Body of pancreas (tissue), 4 donors: ENCODE measurements around the gene COL19A1. TPM values are rescaled to one million over a fixed set of nuclear protein-coding genes. Genes with fewer than 3 reads are reported as not detected.

Source experiments
- ATAC-seq: fragments of 150-250 bp; one replicate; pipeline ENCODE4 v1.9.1; 2016
- DNase-seq, 4 donors: peaks; one replicate each; pipeline ENCODE4 v3.0.0-alpha.2; 2019
- H3K27ac ChIP-seq, 4 donors: fragments of 200-600 bp; sonication (generic); 1 replicate in 3 of 4; 2 replicates in 1 of 4; pipeline versions ENCODE4 v1.5.1 to v1.6.1; 2016 to 2019; ENCODE audit warnings: mild to moderate bottlenecking in 1 of 4, mixed read lengths in 1 of 4, moderate library complexity in 1 of 4
- H3K27me3 ChIP-seq, 2 donors: fragments of 200-600 bp; sonication (generic); one replicate each; pipeline ENCODE4 v1.6.0; 2016; ENCODE audit warnings: mild to moderate bottlenecking in 1 of 2
- H3K36me3 ChIP-seq, 2 donors: fragments of 200-600 bp; sonication (generic); replicated peaks in 1 of 2; 2 replicates each; pipeline ENCODE4 v1.5.1; 2016; ENCODE audit warnings: low read depth in 2 of 2; ENCODE audit not compliant: insufficient read depth in 1 of 2
- H3K4me1 ChIP-seq: fragments of 200-600 bp; sonication (generic); one replicate; pipeline ENCODE4 v1.6.0; 2016
- H3K4me3 ChIP-seq, 2 donors: fragments of 200-600 bp; sonication (generic); 1 replicate in 1 of 2; 2 replicates in 1 of 2; pipeline ENCODE4 v1.5.1; 2016 to 2019
- H3K9me3 ChIP-seq, 3 donors: fragments of 200-600 bp; sonication (generic); 1 replicate in 2 of 3; 2 replicates in 1 of 3; pipeline ENCODE4 v1.5.1; 2016
- POLR2A ChIP-seq, 3 donors: fragments of 450-650 bp; IDR thresholded peaks; one replicate each; pipeline ENCODE4 v1.6.1; 2016; ENCODE audit warnings: antibody characterized with exemption in 3 of 3, mild to moderate bottlenecking in 2 of 3
- WGBS, 2 donors: methylation state at CpG; one replicate each; pipeline ENCODE4 v1.1.5; 2017; 5-methylcytosine and 5-hydroxymethylcytosine counted together
- intact Hi-C: fragments of 100-400 bp; cut with DNase I; formaldehyde crosslinking; loops from one replicate; pipeline ENCODE4 v1.15.1; 2023
- total RNA-seq, 2 donors: library from RNA; depleted of rRNA; stranded (reverse); fragments of >200 nt; gene quantifications; one replicate each; pipeline ENCODE4 v1.1.0, GENCODE V29; 2016
- TF ChIP-seq, protein P1 (sequence below), 7 experiments: fragments of 450-650 bp in 4 of 7; fragments of 200-600 bp in 3 of 7; sonication (generic) in 3 of 7; IDR thresholded peaks; one replicate each; pipeline ENCODE4 v1.5.1; 2016 to 2019; ENCODE audit warnings: antibody characterized with exemption in 7 of 7

COL19A1 gene
- total RNA-seq, 2 donors from 2014 or later: 0.26 to 1.6 TPM

DNA sequence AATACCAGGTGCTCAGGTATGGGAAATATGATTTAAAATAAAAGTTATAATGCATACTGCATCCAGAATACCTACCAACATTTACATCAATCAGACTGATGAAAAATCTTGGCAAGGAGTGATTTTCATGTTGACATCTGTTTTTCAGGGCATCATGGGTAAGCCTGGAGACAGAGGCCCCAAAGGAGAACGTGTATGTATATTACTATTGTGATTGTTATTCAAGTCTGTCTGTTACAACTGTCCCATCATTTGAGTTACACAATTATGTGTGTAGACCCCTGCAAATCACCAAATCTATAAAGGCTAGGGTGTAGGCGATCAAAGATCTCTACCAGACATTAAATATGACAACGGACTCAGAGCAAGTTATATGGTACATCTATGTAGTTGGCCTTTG lies 318.4 kb downstream of the COL19A1 start:
- ATAC-seq (no peak), DNase-seq (no peak)
- H3K4me1 ChIP-seq: no peaks in the 10 kb centered on the region
- intact Hi-C loops: no loop called here
- no peaks in the 10 kb centered on the region for H3K27me3 ChIP-seq
- no peaks in the 10 kb centered on the region for H3K9me3 ChIP-seq
- H3K4me3 ChIP-seq: no peak overlapping the region
- no peaks in the 10 kb centered on the region for H3K36me3 ChIP-seq
- 91 to 93% methylated on average over 3 of the region's 3 CpGs for WGBS, 2 donors
- H3K27ac ChIP-seq: no peak overlapping the region
- TF ChIP-seq, protein P1, sequence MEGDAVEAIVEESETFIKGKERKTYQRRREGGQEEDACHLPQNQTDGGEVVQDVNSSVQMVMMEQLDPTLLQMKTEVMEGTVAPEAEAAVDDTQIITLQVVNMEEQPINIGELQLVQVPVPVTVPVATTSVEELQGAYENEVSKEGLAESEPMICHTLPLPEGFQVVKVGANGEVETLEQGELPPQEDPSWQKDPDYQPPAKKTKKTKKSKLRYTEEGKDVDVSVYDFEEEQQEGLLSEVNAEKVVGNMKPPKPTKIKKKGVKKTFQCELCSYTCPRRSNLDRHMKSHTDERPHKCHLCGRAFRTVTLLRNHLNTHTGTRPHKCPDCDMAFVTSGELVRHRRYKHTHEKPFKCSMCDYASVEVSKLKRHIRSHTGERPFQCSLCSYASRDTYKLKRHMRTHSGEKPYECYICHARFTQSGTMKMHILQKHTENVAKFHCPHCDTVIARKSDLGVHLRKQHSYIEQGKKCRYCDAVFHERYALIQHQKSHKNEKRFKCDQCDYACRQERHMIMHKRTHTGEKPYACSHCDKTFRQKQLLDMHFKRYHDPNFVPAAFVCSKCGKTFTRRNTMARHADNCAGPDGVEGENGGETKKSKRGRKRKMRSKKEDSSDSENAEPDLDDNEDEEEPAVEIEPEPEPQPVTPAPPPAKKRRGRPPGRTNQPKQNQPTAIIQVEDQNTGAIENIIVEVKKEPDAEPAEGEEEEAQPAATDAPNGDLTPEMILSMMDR (IDR thresholded peaks at IDR 0.05): no peak

GRCh38 chr6:70186461-70186860 lies 320.1 kb downstream of the COL19A1 start:
- ATAC-seq (no peak), DNase-seq (no peak)
- no peak overlapping the region for H3K4me3 ChIP-seq
- H3K27me3 ChIP-seq: no peaks in the 10 kb centered on the region
- H3K9me3 ChIP-seq: no peaks in the 10 kb centered on the region
- 84 to 86% methylated on average over 1 of the region's 1 CpG for WGBS, 2 donors
- H3K4me1 ChIP-seq: no peaks in the 10 kb centered on the region
- TF ChIP-seq POLR2A (IDR thresholded peaks at IDR 0.05): no peak
- TF ChIP-seq, protein P1 (IDR thresholded peaks at IDR 0.05): no peak
- no peak overlapping the region for H3K27ac ChIP-seq
- intact Hi-C loops: no loop called here
- H3K36me3 ChIP-seq: no peaks in the 10 kb centered on the region

- Histone ChIP-seq H3K4me1 (no peaks in the 10 kb centered on the region), H3K36me3 (no peaks in the 10 kb centered on the region), H3K9me3 (no peaks in the 10 kb centered on the region), H3K4me3 (no peak overlapping the region), H3K27me3 (no peaks in the 10 kb centered on the region), H3K27ac (no peak overlapping the region)
- ATAC-seq (no peak), DNase-seq (no peak)
- TF ChIP-seq, protein P1 (IDR thresholded peaks at IDR 0.05): no peak
- TF ChIP-seq POLR2A (IDR thresholded peaks at IDR 0.05): no peak
- 75 to 86% methylated on average over 6 of the region's 6 CpGs for WGBS, 2 donors
- intact Hi-C loops: no loop called here
Observed at GRCh38 chr6:70188202-70188601, 321.8 kb downstream of the COL19A1 start.

GRCh38 chr6:70194421-70194820 lies 328.1 kb downstream of the COL19A1 start:
- Histone ChIP-seq H3K27me3 (no peaks in the 10 kb centered on the region), H3K9me3 (no peaks in the 10 kb centered on the region), H3K36me3 (no peaks in the 10 kb centered on the region), H3K27ac (no peak overlapping the region), H3K4me1 (no peaks in the 10 kb centered on the region), H3K4me3 (no peak overlapping the region)
- DNase-seq (no peak), ATAC-seq (no peak)
- TF ChIP-seq, protein P1 (IDR thresholded peaks at IDR 0.05): no peak
- no peak for TF ChIP-seq POLR2A (IDR thresholded peaks at IDR 0.05)
- intact Hi-C loops: no loop called here

DNA sequence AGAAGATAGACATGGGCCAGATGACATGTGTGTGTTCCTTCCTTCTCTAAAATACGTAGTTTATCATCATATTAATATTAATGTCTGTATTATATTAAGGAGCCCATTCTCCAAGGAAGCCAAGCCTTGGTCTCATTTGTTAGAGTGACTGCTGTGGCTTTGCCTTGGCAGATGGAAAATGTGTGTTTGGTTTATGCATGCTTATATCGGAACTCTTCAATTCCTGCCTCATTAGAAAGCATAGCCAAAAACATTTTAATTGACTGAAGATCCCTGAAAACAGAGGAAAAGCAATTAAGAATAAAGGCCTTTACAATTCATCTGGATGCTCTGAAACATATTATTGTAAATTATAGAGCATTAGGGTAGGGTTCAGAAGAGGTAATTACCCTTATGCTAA lies 330.2 kb downstream of the COL19A1 start:
- no peak for TF ChIP-seq POLR2A (IDR thresholded peaks at IDR 0.05)
- TF ChIP-seq, protein P1 (IDR thresholded peaks at IDR 0.05): no peak
- Histone ChIP-seq H3K4me1 (no peaks in the 10 kb centered on the region), H3K4me3 (no peak overlapping the region), H3K9me3 (no peaks in the 10 kb centered on the region), H3K27ac (no peak overlapping the region), H3K36me3 (no peaks in the 10 kb centered on the region), H3K27me3 (no peaks in the 10 kb centered on the region)
- DNase-seq (no peak), ATAC-seq (no peak)
- 88 to 93% methylated on average over 2 of the region's 2 CpGs for WGBS, 2 donors
- intact Hi-C loops: no loop called here
